ENCODE measurements around the gene ARHGAP6.

DNA sequence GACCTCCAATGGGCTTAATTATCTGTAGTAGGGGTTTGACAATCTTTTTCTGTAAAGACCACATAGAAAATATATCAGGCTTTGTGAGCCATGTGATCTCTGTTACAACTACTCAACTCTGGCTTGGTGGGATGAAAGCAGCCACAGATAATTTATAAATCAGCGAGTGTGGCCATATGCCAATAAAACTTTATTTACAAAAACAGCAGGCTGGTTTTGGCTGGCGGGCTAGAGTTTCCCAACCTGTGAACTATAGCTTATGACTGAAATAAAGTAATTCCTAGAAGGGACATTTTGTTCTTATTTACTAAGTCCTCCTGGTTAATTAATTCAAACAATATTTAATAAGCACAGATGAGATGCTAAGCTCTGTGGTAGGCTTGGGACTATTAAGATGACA, 408.4 kb downstream of the ARHGAP6 start:
- no peak for TF ChIP-seq CBX1 (IDR thresholded peaks at IDR 0.05; ENCODE audit: low read depth)
- TF ChIP-seq, protein P1, sequence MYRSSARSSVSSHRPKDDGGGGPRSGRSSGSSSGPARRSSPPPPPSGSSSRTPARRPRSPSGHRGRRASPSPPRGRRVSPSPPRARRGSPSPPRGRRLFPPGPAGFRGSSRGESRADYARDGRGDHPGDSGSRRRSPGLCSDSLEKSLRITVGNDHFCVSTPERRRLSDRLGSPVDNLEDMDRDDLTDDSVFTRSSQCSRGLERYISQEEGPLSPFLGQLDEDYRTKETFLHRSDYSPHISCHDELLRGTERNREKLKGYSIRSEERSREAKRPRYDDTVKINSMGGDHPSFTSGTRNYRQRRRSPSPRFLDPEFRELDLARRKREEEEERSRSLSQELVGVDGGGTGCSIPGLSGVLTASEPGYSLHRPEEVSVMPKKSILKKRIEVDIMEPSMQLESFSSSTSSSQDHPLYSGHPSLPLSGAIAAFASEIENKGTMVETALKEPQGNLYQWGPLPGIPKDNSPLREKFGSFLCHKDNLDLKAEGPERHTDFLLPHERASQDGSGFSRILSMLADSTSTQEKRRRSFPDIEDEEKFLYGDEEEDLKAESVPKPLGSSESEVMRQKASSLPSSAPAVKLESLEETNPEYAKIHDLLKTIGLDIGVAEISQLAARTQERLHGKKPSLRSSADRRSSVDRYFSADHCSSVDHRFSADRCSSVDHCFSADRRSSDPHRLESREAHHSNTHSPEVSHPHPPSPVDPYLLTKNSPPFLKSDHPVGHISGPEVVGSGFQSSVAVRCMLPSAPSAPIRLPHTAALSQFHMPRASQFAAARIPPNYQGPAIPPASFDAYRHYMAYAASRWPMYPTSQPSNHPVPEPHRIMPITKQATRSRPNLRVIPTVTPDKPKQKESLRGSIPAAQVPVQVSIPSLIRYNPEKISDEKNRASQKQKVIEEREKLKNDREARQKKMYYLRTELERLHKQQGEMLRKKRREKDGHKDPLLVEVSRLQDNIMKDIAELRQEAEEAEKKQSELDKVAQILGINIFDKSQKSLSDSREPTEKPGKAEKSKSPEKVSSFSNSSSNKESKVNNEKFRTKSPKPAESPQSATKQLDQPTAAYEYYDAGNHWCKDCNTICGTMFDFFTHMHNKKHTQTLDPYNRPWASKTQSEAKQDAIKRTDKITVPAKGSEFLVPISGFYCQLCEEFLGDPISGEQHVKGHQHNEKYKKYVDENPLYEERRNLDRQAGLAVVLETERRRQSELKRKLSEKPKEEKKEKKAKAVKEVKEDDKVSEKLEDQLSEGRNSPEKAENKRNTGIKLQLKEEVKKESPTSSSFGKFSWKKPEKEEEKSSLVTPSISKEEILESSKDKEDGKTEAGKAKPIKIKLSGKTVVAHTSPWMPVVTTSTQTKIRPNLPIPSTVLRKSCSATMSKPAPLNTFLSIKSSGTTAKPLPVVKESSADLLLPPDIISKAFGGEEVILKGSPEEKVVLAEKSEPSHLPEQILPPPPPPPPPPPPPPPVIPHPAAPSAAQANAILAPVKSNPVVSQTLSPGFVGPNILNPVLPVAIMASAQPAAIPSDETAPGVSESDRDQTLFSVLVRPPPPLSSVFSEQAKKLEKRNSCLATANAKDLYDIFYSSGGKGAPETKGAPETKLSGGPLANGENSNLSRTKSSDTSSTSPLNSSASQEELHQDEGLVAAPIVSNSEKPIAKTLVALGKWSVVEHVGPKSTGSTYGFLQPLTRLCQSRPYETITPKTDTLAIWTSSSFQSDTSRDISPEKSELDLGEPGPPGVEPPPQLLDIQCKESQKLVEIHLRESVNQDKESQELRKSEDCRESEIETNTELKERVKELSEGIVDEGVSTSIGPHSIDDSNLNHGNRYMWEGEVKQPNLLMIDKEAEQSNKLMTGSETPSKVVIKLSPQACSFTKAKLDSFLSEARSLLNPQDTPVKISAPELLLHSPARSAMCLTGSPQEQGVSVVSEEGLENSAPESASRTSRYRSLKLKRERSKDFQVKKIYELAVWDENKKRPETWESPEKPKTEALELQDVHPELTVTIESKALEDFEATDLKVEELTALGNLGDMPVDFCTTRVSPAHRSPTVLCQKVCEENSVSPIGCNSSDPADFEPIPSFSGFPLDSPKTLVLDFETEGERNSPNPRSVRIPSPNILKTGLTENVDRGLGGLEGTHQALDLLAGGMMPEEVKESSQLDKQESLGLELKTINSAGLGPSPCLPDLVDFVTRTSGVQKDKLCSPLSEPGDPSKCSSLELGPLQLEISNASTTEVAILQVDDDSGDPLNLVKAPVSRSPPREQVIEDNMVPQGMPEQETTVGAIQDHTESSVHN (IDR thresholded peaks at IDR 0.05; ENCODE audit: borderline replicate concordance in 1 of 2, low read depth in 1 of 2) = no peak
- no peak for TF ChIP-seq ZNF354B (CRISPR knock-in tag; IDR thresholded peaks at IDR 0.05)
- no peak for TF ChIP-seq MTA2 (IDR thresholded peaks at IDR 0.05; ENCODE audit: low read depth)
- TF ChIP-seq, protein P2, sequence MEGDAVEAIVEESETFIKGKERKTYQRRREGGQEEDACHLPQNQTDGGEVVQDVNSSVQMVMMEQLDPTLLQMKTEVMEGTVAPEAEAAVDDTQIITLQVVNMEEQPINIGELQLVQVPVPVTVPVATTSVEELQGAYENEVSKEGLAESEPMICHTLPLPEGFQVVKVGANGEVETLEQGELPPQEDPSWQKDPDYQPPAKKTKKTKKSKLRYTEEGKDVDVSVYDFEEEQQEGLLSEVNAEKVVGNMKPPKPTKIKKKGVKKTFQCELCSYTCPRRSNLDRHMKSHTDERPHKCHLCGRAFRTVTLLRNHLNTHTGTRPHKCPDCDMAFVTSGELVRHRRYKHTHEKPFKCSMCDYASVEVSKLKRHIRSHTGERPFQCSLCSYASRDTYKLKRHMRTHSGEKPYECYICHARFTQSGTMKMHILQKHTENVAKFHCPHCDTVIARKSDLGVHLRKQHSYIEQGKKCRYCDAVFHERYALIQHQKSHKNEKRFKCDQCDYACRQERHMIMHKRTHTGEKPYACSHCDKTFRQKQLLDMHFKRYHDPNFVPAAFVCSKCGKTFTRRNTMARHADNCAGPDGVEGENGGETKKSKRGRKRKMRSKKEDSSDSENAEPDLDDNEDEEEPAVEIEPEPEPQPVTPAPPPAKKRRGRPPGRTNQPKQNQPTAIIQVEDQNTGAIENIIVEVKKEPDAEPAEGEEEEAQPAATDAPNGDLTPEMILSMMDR (IDR thresholded peaks at IDR 0.05 in 2 of 3, conservative IDR thresholded peaks at IDR 0.05 in 1 of 3; ENCODE audit: insufficient read depth in 2 of 3, low read depth in 1 of 3, low read length in 3 of 3) = no peak
- no peak for TF ChIP-seq ZC3H11A (IDR thresholded peaks at IDR 0.05; ENCODE audit: low read depth, low read length)
- TF ChIP-seq CREB1 (IDR thresholded peaks at IDR 0.05) = no peak
- TF ChIP-seq CREB1 (CRISPR knock-in tag; IDR thresholded peaks at IDR 0.05) = no peak
- TF ChIP-seq, protein P3, sequence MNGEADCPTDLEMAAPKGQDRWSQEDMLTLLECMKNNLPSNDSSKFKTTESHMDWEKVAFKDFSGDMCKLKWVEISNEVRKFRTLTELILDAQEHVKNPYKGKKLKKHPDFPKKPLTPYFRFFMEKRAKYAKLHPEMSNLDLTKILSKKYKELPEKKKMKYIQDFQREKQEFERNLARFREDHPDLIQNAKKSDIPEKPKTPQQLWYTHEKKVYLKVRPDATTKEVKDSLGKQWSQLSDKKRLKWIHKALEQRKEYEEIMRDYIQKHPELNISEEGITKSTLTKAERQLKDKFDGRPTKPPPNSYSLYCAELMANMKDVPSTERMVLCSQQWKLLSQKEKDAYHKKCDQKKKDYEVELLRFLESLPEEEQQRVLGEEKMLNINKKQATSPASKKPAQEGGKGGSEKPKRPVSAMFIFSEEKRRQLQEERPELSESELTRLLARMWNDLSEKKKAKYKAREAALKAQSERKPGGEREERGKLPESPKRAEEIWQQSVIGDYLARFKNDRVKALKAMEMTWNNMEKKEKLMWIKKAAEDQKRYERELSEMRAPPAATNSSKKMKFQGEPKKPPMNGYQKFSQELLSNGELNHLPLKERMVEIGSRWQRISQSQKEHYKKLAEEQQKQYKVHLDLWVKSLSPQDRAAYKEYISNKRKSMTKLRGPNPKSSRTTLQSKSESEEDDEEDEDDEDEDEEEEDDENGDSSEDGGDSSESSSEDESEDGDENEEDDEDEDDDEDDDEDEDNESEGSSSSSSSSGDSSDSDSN (IDR thresholded peaks at IDR 0.05; ENCODE audit: borderline replicate concordance in 1 of 2, low read depth in 2 of 2, low read length in 2 of 2) = no peak
- TF ChIP-seq, protein P4, sequence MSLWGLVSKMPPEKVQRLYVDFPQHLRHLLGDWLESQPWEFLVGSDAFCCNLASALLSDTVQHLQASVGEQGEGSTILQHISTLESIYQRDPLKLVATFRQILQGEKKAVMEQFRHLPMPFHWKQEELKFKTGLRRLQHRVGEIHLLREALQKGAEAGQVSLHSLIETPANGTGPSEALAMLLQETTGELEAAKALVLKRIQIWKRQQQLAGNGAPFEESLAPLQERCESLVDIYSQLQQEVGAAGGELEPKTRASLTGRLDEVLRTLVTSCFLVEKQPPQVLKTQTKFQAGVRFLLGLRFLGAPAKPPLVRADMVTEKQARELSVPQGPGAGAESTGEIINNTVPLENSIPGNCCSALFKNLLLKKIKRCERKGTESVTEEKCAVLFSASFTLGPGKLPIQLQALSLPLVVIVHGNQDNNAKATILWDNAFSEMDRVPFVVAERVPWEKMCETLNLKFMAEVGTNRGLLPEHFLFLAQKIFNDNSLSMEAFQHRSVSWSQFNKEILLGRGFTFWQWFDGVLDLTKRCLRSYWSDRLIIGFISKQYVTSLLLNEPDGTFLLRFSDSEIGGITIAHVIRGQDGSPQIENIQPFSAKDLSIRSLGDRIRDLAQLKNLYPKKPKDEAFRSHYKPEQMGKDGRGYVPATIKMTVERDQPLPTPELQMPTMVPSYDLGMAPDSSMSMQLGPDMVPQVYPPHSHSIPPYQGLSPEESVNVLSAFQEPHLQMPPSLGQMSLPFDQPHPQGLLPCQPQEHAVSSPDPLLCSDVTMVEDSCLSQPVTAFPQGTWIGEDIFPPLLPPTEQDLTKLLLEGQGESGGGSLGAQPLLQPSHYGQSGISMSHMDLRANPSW (CRISPR knock-in tag; IDR thresholded peaks at IDR 0.05) = no peak
